A673 (cell line): ENCODE measurements around the gene RIN1.

Experiments
- EZH2 ChIP-seq: fragments of 200-600 bp; sonication (generic); IDR thresholded peaks from 2 replicates; pipeline ENCODE4 v1.6.1; 2017; ENCODE audit warnings: borderline replicate concordance, low read depth, mild to moderate bottlenecking, mixed read lengths, antibody characterized with exemption, low read length; ENCODE audit not compliant: poor library complexity, severe bottlenecking
- TF ChIP-seq, protein P1 (sequence below): fragments of 300-800, 200-600 bp; sonication (generic); conservative IDR thresholded peaks from 2 replicates; pipeline ENCODE4 v1.5.1; 2017; ENCODE audit warnings: low read depth, mild to moderate bottlenecking, antibody characterized with exemption, low read length, moderate library complexity, mixed read lengths

DNA sequence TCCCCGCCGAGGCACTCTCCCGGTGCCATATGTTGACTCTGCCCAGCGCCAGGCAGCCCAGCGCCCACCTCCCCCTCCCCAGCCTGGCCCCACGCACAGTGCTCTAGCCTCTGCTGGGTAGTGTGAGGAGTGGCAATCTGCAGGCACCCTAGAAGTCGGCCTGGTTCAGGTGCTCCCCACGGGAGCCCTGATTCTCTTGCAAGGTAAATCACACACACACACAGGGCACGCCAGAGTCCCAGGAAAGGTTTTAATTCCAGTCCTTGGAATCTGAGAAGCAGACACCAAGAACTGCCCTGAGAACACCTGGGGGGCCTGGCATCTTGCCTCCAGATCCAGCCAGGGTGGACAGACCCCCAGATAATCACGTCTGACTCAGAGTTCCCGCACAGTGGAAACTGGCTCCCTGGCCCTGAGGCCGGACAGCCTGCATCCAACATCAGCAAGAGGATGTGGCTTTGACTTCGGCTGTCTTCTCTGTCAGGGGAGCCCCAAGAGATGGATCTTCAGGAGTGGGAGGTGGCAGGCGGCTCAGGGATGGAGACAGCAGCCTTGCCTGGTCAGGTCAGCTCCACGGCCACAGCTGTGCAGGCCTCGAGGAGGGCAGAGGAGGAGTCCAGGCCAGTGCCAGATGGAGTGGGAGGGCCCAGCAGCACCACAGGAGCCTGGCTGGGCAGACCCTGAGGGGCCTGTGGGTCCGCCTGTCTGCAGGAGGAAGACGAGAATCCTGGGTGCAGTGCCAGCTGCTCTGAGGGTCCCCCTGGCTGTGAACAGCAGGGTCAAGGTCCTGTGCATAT lies 1.1 kb upstream of the RIN1 start:
- TF ChIP-seq, protein P1, sequence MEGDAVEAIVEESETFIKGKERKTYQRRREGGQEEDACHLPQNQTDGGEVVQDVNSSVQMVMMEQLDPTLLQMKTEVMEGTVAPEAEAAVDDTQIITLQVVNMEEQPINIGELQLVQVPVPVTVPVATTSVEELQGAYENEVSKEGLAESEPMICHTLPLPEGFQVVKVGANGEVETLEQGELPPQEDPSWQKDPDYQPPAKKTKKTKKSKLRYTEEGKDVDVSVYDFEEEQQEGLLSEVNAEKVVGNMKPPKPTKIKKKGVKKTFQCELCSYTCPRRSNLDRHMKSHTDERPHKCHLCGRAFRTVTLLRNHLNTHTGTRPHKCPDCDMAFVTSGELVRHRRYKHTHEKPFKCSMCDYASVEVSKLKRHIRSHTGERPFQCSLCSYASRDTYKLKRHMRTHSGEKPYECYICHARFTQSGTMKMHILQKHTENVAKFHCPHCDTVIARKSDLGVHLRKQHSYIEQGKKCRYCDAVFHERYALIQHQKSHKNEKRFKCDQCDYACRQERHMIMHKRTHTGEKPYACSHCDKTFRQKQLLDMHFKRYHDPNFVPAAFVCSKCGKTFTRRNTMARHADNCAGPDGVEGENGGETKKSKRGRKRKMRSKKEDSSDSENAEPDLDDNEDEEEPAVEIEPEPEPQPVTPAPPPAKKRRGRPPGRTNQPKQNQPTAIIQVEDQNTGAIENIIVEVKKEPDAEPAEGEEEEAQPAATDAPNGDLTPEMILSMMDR = no peak
- no peak for TF ChIP-seq EZH2
